SK-N-SH (cell line): ENCODE results near the gene HSPBP1.

Source experiments
- CTCF ChIP-seq: fragments of 200-600 bp; sonication (generic); IDR thresholded peaks from 2 replicates; pipeline ENCODE4 v1.6.1; 2017; ENCODE audit warnings: antibody characterized with exemption, mild to moderate bottlenecking, moderate library complexity
- EZH2phosphoT487 ChIP-seq: fragments of 200-600 bp; sonication (generic); IDR thresholded peaks from 2 replicates; pipeline ENCODE4 v1.6.1; 2017; ENCODE audit warnings: low read depth, mixed run types, mild to moderate bottlenecking, antibody characterized with exemption, moderate library complexity, borderline replicate concordance
- NRF1 ChIP-seq: IDR thresholded peaks from 2 replicates; pipeline ENCODE4 v1.6.1; 2012; ENCODE audit warnings: low read depth, mild to moderate bottlenecking, low read length
- RCOR1 ChIP-seq: fragments of 150-350 bp; IDR thresholded peaks from 2 replicates; pipeline ENCODE4 v1.6.1; 2017; ENCODE audit warnings: antibody characterized with exemption, low read length

- no peak for TF ChIP-seq EZH2phosphoT487
- TF ChIP-seq NRF1, result no peak
- TF ChIP-seq CTCF, result no peak
- no peak for TF ChIP-seq RCOR1
Observed at GRCh38 chr19:55287361-55288079, 7.6 kb upstream of the HSPBP1 start.
